GM12878 (cell line): Measurements from ENCODE around the gene PARD6A. TPM values are rescaled to one million over a fixed set of nuclear protein-coding genes. Genes with fewer than 3 reads are reported as not detected.

Experiments
- ATAC-seq: fragments of 200-7000 bp; cut with Tn5 transposase; 3 replicates; pipeline ENCODE4 v1.9.1; 2020; ENCODE audit warnings: mild to moderate bottlenecking, moderate library complexity
- BruUV-seq: library from RNA; stranded (reverse); fragments of 400-500 nt; replicated peaks from 2 replicates; lab custom pipeline; 2021; lab: Mats Ljungman, UMichigan
- CTCF ChIA-PET: fragments of 300-600 bp; sonication (Branson Sonifier 250); formaldehyde crosslinking; extraction: SDS; loops from one replicate; lab custom pipeline; 2021; ENCODE audit warnings: inconsistent platforms; lab: Yijun Ruan, JAX
- POLR2A ChIA-PET: fragments of 350-600 bp; formaldehyde crosslinking; extraction: SDS; loops from one replicate; lab custom pipeline; 2021; ENCODE audit warnings: inconsistent platforms; lab: Charles Lee
- RAD21 ChIA-PET: fragments of 300-600 bp; sonication (Branson Sonifier 250); formaldehyde crosslinking; loops from one replicate; lab custom pipeline; 2023; ENCODE audit warnings: antibody characterized with exemption; ENCODE audit not compliant: unreplicated experiment; lab: Charles Lee
- SMC1A ChIA-PET: fragments of 300-600 bp; sonication (Branson Sonifier 250); formaldehyde crosslinking; loops from one replicate; lab custom pipeline; 2023; ENCODE audit not compliant: unreplicated experiment, uncharacterized antibody; lab: Charles Lee
- DNase-seq: peaks from one replicate; pipeline ENCODE4 v3.0.0-alpha.2; 2011; ENCODE audit warnings: low read depth, low spot score
- FAIRE-seq: peaks from 3 replicates; lab custom pipeline; 2011; peaks lifted over from hg19 to GRCh38; lab: Jason Lieb, UNC
- H2AFZ ChIP-seq: 2 replicates; pipeline ENCODE4 v1.6.0; 2011; ENCODE audit warnings: low read depth, low read length, control low read depth; ENCODE audit not compliant: control insufficient read depth
- H3K27ac ChIP-seq: 2 replicates; pipeline ENCODE4 v1.5.1; 2011; ENCODE audit warnings: control low read depth; ENCODE audit not compliant: control insufficient read depth, insufficient read depth
- H3K27me3 ChIP-seq, 2 experiments: replicated peaks in 1 of 2; 2 replicates each; pipeline versions ENCODE4 v1.6.0 to v1.6.1; 2011; ENCODE audit warnings: low read length in 1 of 2; ENCODE audit not compliant: control insufficient read depth in 2 of 2, insufficient read depth in 2 of 2
- H3K36me3 ChIP-seq, 2 experiments: 2 replicates each; pipeline ENCODE4 v1.5.1; 2011; ENCODE audit warnings: low read length in 1 of 2; ENCODE audit not compliant: control insufficient read depth in 2 of 2, insufficient read depth in 2 of 2
- H3K4me1 ChIP-seq: 2 replicates; pipeline ENCODE4 v1.6.1; 2011; ENCODE audit warnings: mild to moderate bottlenecking, low read length, moderate library complexity, mixed read lengths; ENCODE audit not compliant: control insufficient read depth, insufficient read depth
- H3K4me2 ChIP-seq: 2 replicates; pipeline ENCODE4 v1.6.0; 2011; ENCODE audit warnings: control low read depth; ENCODE audit not compliant: control insufficient read depth, insufficient read depth
- H3K4me3 ChIP-seq: fragments of 200-600 bp; sonication (generic); 2 replicates; pipeline ENCODE4 v1.5.1; 2016
- H3K79me2 ChIP-seq: 2 replicates; pipeline ENCODE4 v1.6.0; 2011; ENCODE audit warnings: low read length; ENCODE audit not compliant: control insufficient read depth, insufficient read depth
- H3K9ac ChIP-seq: 2 replicates; pipeline ENCODE4 v1.8.0; 2011; ENCODE audit warnings: low read length, control low read depth, mixed read lengths; ENCODE audit not compliant: control insufficient read depth, insufficient read depth
- H3K9me3 ChIP-seq: replicated peaks from 3 replicates; pipeline ENCODE4 v1.5.1; 2011; ENCODE audit warnings: mild to moderate bottlenecking, low read length; ENCODE audit not compliant: control insufficient read depth, insufficient read depth
- H4K20me1 ChIP-seq: 2 replicates; pipeline ENCODE4 v1.6.0; 2011; ENCODE audit not compliant: control insufficient read depth, insufficient read depth
- CBX3 ChIP-seq: fragments of 200-600 bp; sonication (generic); IDR thresholded peaks from 2 replicates; pipeline ENCODE4 v1.6.1; 2016; ENCODE audit warnings: low read depth, borderline replicate concordance
- KLF5 ChIP-seq: fragments of 450-650 bp; IDR thresholded peaks from 2 replicates; pipeline ENCODE4 v1.6.1; 2014; ENCODE audit warnings: mild to moderate bottlenecking; ENCODE audit not compliant: partially characterized antibody
- NR2F1 ChIP-seq: fragments of 450-650 bp; conservative IDR thresholded peaks from 2 replicates; pipeline ENCODE4 v1.6.1; 2017; ENCODE audit warnings: mild to moderate bottlenecking
- WGBS: methylation state at CpG from one replicate; pipeline ENCODE4 v1.1.6; 2016; ENCODE audit warnings: low lambda C conversion rate; ENCODE audit not compliant: insufficient replicate concordance, insufficient coverage; ENCODE audit errors: missing lambda C conversion rate; 5-methylcytosine and 5-hydroxymethylcytosine counted together
- in situ Hi-C: fragments of 300-500 bp; cut with MboI; formaldehyde crosslinking; loops from 9 replicates; pipeline ENCODE4 v1.14.3; 2018; ENCODE audit warnings: mixed read lengths
- intact Hi-C: fragments of 100-400 bp; cut with micrococcal nuclease; formaldehyde crosslinking; loops from one replicate; pipeline ENCODE4 v1.14.2; 2022; ENCODE audit not compliant: unreplicated experiment
- polyA plus RNA-seq, 11 experiments: library from polyadenylated mRNA; depleted of rRNA in 4 of 11; unstranded in 6 of 11; stranded (reverse) in 5 of 11; fragments of >200 nt; fragmentation: Nextera tagmentation in 4 of 11; fragmentation: Illumina TruSeq in 1 of 11; extraction: Ambion mirVana in 4 of 11; extraction: Trizol in 1 of 11; gene quantifications; 1 replicate in 1 of 11; 2 replicates in 10 of 11; pipeline versions ENCODE4 v1.2.1 to v1.2.3, GENCODE V29; 2011 to 2016; ENCODE audit warnings: inconsistent platforms in 2 of 11, missing spikeins in 2 of 11, low read depth in 1 of 11
- total RNA-seq, 4 experiments: library from RNA; depleted of rRNA in 3 of 4; stranded (reverse); fragments of >200 nt in 3 of 4; fragmentation: Illumina TruSeq in 1 of 4; extraction: Trizol in 1 of 4; gene quantifications; 2 replicates each; pipeline versions ENCODE4 v1.2.1 to v1.2.3, GENCODE V29; 2013 to 2021
- TF ChIP-seq, protein P1 (sequence below): IDR thresholded peaks from 2 replicates; pipeline ENCODE4 v1.6.1; 2011; ENCODE audit warnings: borderline replicate concordance, low read depth, mild to moderate bottlenecking, moderate library complexity, mixed read lengths, low read length; ENCODE audit not compliant: insufficient read depth; ENCODE audit errors: extremely low read length
- TF ChIP-seq, protein P2 (sequence below): IDR thresholded peaks from 2 replicates; pipeline ENCODE4 v1.6.1; 2012; ENCODE audit warnings: low read depth, low read length, improper control_type of control experiment

The PARD6A gene
- total and polyA plus RNA-seq, 10 of the 15 experiments (the other 5 are each of a cell fraction or from before 2014, with no cell fraction given): 0.42 to 10.1 (median 4.4) TPM

DNA sequence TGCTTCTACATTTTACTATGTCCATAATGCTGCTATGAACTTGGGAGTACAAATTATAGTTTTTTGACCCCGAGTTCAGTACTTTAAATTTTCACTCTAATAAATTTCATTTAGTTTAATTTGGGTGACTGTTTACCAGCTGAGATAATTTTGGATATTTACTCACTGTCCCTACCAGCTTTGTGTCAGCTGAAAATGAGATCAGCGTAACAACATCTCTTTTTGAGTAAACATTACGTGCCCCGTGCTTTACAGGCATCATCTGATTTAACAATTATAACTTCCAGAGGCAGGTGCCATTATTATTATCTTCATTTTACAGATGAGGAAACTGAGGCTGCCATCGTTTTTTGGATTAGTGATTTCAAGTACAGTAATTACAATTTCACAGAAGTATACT lies 43.4 kb downstream of the PARD6A start:
- WGBS: 63% methylated on average over 5 of the region's 5 CpGs
- no TSS peak for BruUV-seq
- no peaks in the 10 kb centered on the region for H3K36me3 ChIP-seq
- no peak overlapping the region for H3K4me2 ChIP-seq
- in situ Hi-C loops (no loop called here), intact Hi-C loops (no loop called here)
- H3K4me1 ChIP-seq: no peaks in the 10 kb centered on the region; the same call in 1 of the 2 replicates
- H3K79me2 ChIP-seq: no peaks in the 10 kb centered on the region; the same call in none of the 2 replicates
- H3K27ac ChIP-seq: no peak overlapping the region
- FAIRE-seq (no peak), ATAC-seq (no peak), DNase-seq (no peak)
- TF ChIP-seq CBX3: no peak
- TF ChIP-seq KLF5: no peak
- TF ChIP-seq, protein P1, sequence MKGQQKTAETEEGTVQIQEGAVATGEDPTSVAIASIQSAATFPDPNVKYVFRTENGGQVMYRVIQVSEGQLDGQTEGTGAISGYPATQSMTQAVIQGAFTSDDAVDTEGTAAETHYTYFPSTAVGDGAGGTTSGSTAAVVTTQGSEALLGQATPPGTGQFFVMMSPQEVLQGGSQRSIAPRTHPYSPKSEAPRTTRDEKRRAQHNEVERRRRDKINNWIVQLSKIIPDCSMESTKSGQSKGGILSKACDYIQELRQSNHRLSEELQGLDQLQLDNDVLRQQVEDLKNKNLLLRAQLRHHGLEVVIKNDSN: no peak
- TF ChIP-seq NR2F1: no peak
- TF ChIP-seq, protein P2, sequence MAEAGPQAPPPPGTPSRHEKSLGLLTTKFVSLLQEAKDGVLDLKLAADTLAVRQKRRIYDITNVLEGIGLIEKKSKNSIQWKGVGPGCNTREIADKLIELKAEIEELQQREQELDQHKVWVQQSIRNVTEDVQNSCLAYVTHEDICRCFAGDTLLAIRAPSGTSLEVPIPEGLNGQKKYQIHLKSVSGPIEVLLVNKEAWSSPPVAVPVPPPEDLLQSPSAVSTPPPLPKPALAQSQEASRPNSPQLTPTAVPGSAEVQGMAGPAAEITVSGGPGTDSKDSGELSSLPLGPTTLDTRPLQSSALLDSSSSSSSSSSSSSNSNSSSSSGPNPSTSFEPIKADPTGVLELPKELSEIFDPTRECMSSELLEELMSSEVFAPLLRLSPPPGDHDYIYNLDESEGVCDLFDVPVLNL: no peak
- ChIA-PET POLR2A (interaction anchor here (0.6 kb wide), 2 partner anchors 911 to 1054 kb away, joined by 4 to 5 read pairs; no protein-coding TSS in a partner anchor), SMC1A (no interaction called here), RAD21 (no interaction called here), CTCF (interaction anchor here (1.1 to 1.6 kb wide), 3 partner anchors 14 to 31 kb away, joined by 3 to 4 read pairs (median 4); no protein-coding TSS in a partner anchor)
- H3K27me3 ChIP-seq: no peaks in the 10 kb centered on the region
- no peak overlapping the region for H2AFZ ChIP-seq
- no peak overlapping the region for H3K4me3 ChIP-seq
- H3K9me3 ChIP-seq: no peaks in the 10 kb centered on the region; the same call in 2 of the 3 replicates
- H3K9ac ChIP-seq: no peak overlapping the region
- H4K20me1 ChIP-seq: no peaks in the 10 kb centered on the region
